ENCODE results near the gene RBMS1.

RBMS1 gene

DNA sequence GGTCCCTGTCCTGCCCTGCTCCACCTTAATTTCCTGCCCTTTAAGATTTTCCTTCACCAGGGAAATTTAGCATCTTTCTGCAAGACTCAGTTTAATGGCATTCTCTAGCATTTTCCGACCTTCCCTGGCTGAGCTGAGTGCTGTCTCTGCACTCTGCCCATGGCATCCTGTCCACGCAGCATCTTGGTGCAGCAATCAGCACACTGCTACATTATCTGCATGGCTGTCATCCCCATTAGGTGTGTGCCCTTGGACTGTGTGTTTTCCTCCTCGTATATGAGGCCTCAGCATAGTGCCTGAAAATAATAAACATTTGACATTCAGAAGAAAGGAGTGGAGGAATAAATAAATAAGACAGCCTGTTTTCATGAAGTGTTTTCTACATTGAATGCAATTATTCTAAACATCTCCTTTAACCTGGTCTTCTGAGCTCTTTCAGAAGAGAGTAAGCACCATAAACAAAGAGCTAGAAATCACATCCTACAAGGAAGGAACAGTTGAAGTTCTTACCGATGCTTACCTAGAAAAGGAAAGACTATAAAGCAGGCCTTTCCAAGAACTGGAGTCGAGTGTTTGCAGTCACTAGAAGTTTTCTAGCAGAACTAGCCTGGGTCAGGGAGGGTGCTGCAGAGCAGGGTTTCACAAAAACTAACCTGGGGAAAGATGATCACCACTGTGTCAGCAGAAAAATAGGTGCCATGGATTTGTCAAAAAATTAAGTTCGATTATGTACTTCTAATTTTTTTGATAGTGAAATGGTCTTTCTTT lies 162.2 kb downstream of the RBMS1 start:
- TF ChIP-seq, protein P1, sequence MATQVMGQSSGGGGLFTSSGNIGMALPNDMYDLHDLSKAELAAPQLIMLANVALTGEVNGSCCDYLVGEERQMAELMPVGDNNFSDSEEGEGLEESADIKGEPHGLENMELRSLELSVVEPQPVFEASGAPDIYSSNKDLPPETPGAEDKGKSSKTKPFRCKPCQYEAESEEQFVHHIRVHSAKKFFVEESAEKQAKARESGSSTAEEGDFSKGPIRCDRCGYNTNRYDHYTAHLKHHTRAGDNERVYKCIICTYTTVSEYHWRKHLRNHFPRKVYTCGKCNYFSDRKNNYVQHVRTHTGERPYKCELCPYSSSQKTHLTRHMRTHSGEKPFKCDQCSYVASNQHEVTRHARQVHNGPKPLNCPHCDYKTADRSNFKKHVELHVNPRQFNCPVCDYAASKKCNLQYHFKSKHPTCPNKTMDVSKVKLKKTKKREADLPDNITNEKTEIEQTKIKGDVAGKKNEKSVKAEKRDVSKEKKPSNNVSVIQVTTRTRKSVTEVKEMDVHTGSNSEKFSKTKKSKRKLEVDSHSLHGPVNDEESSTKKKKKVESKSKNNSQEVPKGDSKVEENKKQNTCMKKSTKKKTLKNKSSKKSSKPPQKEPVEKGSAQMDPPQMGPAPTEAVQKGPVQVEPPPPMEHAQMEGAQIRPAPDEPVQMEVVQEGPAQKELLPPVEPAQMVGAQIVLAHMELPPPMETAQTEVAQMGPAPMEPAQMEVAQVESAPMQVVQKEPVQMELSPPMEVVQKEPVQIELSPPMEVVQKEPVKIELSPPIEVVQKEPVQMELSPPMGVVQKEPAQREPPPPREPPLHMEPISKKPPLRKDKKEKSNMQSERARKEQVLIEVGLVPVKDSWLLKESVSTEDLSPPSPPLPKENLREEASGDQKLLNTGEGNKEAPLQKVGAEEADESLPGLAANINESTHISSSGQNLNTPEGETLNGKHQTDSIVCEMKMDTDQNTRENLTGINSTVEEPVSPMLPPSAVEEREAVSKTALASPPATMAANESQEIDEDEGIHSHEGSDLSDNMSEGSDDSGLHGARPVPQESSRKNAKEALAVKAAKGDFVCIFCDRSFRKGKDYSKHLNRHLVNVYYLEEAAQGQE (IDR thresholded peaks at IDR 0.05; ENCODE audit: insufficient read depth in 1 of 2, low read depth in 2 of 2, low read length in 2 of 2): no peak
- TF ChIP-seq SIN3A (IDR thresholded peaks at IDR 0.05; ENCODE audit: borderline replicate concordance, insufficient read depth, low read length) (no peak), FOXP2 (optimal IDR thresholded peaks at IDR 0.05; ENCODE audit: borderline replicate concordance, extremely low read depth, extremely low read length, insufficient read depth) (no peak), POLR2AphosphoS5 (IDR thresholded peaks at IDR 0.05; ENCODE audit: low read depth, low read length) (no peak), TAF1 (IDR thresholded peaks at IDR 0.05; ENCODE audit: borderline replicate concordance, insufficient read depth, low read length) (no peak)

DNA sequence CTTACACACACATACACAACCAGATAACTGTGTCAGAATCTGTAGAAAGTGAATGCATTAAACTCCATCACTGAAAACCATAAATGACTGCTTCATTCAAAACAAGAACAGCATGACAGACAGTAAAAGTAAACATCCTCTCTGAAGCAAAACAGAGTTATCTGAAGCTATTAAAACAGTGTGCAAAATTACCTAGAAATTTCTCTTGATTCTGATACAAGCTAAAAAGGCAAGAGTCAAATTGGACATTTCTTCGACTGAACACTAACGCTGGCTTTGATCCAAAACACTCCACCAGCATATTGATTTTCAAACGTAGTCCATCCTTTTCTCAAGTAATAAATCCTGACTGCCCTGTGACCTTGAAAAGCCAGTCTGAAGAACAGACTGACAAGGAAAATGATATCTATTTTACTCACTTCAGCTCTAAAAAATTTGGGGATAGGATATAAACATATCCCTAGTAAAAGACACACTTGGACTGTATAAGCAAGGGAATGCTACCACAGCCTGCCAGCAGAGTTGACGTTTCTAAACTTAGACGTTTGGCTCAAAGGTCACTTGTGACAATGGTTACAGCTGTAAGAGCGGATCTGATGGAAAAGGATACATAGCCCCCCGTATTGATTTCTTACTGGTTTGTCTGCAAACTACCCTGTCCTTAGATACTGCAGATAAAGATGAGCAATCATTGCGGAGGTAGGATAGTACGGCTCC lies 164.6 kb downstream of the RBMS1 start:
- TF ChIP-seq FOXP2 (optimal IDR thresholded peaks at IDR 0.05; ENCODE audit: borderline replicate concordance, extremely low read depth, extremely low read length, insufficient read depth): no peak
- TF ChIP-seq TAF1 (IDR thresholded peaks at IDR 0.05; ENCODE audit: borderline replicate concordance, insufficient read depth, low read length): no peak
- TF ChIP-seq, protein P1 (IDR thresholded peaks at IDR 0.05; ENCODE audit: insufficient read depth in 1 of 2, low read depth in 2 of 2, low read length in 2 of 2): no peak
- no peak for TF ChIP-seq SIN3A (IDR thresholded peaks at IDR 0.05; ENCODE audit: borderline replicate concordance, insufficient read depth, low read length)
- no peak for TF ChIP-seq POLR2AphosphoS5 (IDR thresholded peaks at IDR 0.05; ENCODE audit: low read depth, low read length)

DNA sequence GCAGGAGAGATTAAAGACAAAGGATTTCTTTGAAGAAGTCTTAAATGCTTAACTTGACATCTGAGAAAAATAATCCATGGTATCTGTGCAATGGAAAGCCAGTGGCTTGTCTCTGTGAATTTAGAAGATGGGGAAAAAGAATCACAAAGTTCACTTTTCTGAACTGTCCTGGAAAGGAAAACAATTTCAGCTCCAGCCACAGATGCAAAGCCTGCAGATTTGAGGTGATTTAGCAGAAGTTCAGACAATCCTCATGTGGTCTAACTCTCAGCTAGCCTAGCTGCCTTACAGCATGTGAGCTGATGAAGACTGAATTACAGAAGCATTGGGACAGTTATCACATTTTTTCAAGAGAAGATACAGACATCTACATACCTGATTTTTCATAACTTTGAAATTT lies 166.8 kb downstream of the RBMS1 start:
- TF ChIP-seq POLR2AphosphoS5 (IDR thresholded peaks at IDR 0.05; ENCODE audit: low read depth, low read length) (no peak), TAF1 (IDR thresholded peaks at IDR 0.05; ENCODE audit: borderline replicate concordance, insufficient read depth, low read length) (no peak), FOXP2 (optimal IDR thresholded peaks at IDR 0.05; ENCODE audit: borderline replicate concordance, extremely low read depth, extremely low read length, insufficient read depth) (no peak), SIN3A (IDR thresholded peaks at IDR 0.05; ENCODE audit: borderline replicate concordance, insufficient read depth, low read length) (no peak)
- TF ChIP-seq, protein P1 (IDR thresholded peaks at IDR 0.05; ENCODE audit: insufficient read depth in 1 of 2, low read depth in 2 of 2, low read length in 2 of 2): no peak

DNA sequence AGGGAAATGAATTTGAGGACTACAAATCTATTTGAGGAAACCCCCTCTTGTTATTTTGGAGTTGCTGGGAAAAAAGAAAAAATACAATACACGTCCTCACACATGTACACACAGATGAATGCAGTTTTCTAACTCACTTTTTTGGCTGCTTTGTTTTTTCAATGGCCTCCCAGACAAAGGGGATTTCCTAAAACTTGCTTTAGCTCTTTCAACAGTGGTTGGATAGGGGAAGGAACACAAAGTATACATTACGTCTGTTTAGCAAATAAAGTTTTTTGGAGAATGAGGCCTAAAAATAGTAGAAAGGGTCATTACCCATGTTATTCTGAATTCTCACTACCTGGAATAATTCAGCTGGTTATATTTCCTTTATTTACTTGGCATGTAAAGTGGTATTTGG lies 168.2 kb downstream of the RBMS1 start:
- TF ChIP-seq FOXP2 (optimal IDR thresholded peaks at IDR 0.05; ENCODE audit: borderline replicate concordance, extremely low read depth, extremely low read length, insufficient read depth) (no peak), POLR2AphosphoS5 (IDR thresholded peaks at IDR 0.05; ENCODE audit: low read depth, low read length) (no peak), SIN3A (IDR thresholded peaks at IDR 0.05; ENCODE audit: borderline replicate concordance, insufficient read depth, low read length) (no peak), TAF1 (IDR thresholded peaks at IDR 0.05; ENCODE audit: borderline replicate concordance, insufficient read depth, low read length) (no peak)
- TF ChIP-seq, protein P1 (IDR thresholded peaks at IDR 0.05; ENCODE audit: insufficient read depth in 1 of 2, low read depth in 2 of 2, low read length in 2 of 2): no peak
